Activated T-cell treated with anti-CD3 and anti-CD28 coated beads, Interleukin-2, amount 50 U/mL, for 1 hour (primary cell): Measurements from ENCODE around the gene FOXB2.
A peak's percentile ranks its signal among the peaks of the same experiment; 100 is the strongest.
"Not testable (repeated sequence)": the region's sequence is repeated elsewhere in the genome, so short reads cannot be mapped to it uniquely, and the experiment has no call there.

Source experiments
- DNase-seq: peaks from one replicate; pipeline ENCODE4 v3.0.0-alpha.2; 2020

Gene FOXB2

GRCh38 chr9:77019236-77019925 is at the start of gene FOXB2:
FOXB2 (plus strand) TSS chr9:77019655; CDS start chr9:77019655, 0 bp downstream.
- no peak for DNase-seq

GRCh38 chr9:76969716-76970115 is 49.7 kb upstream of the FOXB2 start:
- DNase-seq, result no peak

GRCh38 chr9:76978831-76979230 is 40.6 kb upstream of the FOXB2 start:
- not testable (repeated sequence) for DNase-seq

- no peak for DNase-seq
These were observed 38.9 kb upstream of the FOXB2 start for GRCh38 chr9:76980566-76980965.

GRCh38 chr9:76984486-76984885 is 35.0 kb upstream of the FOXB2 start:
- no peak for DNase-seq

- no peak for DNase-seq
These were observed 33.9 kb upstream of the FOXB2 start for GRCh38 chr9:76985581-76985980.

- DNase-seq, result no peak
These were observed 31.8 kb upstream of the FOXB2 start for GRCh38 chr9:76987594-76988200.

- DNase-seq, result no peak
These were observed 30.5 kb upstream of the FOXB2 start for GRCh38 chr9:76988941-76989340.

GRCh38 chr9:76989501-76989900 is 30.0 kb upstream of the FOXB2 start:
- DNase-seq, result no peak

GRCh38 chr9:76996700-76997099 is 22.8 kb upstream of the FOXB2 start:
- DNase-seq, result no peak

GRCh38 chr9:76999261-76999660 is 20.2 kb upstream of the FOXB2 start:
- DNase-seq, result no peak

- no peak for DNase-seq
These were observed 19.1 kb upstream of the FOXB2 start for GRCh38 chr9:77000330-77000729.

- DNase-seq, result no peak
These were observed 16.1 kb upstream of the FOXB2 start for GRCh38 chr9:77003366-77003765.

- no peak for DNase-seq
These were observed 14.2 kb upstream of the FOXB2 start for GRCh38 chr9:77005216-77005615.

GRCh38 chr9:77010527-77010926 is 8.9 kb upstream of the FOXB2 start:
- DNase-seq, result no peak

GRCh38 chr9:77011973-77012821 is 7.3 kb upstream of the FOXB2 start:
- peak; percentile 48 for DNase-seq

- DNase-seq, result no peak
These were observed 6.1 kb upstream of the FOXB2 start for GRCh38 chr9:77013206-77013931.

- no peak for DNase-seq
These were observed 5.4 kb upstream of the FOXB2 start for GRCh38 chr9:77013932-77014596.

GRCh38 chr9:77014597-77015263 is 4.7 kb upstream of the FOXB2 start:
- no peak for DNase-seq

GRCh38 chr9:77015327-77016048 is 4.0 kb upstream of the FOXB2 start:
- no peak for DNase-seq

GRCh38 chr9:77016121-77016525 is 3.3 kb upstream of the FOXB2 start:
- no peak for DNase-seq
